Measurements from ENCODE around the gene ABCA2.

DNA sequence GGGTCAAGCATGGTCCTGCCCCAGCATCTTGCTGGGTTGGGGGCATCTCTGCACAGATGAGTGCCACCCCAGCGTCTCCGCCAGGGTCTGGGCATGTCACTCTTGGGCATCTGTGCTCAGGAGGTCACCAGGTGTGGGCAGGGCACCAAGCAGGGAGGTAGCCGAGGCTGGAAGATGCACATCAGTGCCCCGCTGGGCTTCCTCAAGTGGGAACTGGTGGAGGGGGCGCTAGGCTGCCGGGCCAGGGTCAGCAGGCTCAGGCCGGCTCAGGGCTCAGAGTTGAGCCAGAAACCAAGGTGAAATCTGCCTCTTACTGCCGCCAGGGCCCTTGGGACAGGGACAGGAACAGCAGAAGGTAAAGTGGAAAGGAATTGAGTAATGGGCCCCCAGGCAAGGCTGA, 7.9 kb upstream of the ABCA2 start:
- TF ChIP-seq, protein P1, sequence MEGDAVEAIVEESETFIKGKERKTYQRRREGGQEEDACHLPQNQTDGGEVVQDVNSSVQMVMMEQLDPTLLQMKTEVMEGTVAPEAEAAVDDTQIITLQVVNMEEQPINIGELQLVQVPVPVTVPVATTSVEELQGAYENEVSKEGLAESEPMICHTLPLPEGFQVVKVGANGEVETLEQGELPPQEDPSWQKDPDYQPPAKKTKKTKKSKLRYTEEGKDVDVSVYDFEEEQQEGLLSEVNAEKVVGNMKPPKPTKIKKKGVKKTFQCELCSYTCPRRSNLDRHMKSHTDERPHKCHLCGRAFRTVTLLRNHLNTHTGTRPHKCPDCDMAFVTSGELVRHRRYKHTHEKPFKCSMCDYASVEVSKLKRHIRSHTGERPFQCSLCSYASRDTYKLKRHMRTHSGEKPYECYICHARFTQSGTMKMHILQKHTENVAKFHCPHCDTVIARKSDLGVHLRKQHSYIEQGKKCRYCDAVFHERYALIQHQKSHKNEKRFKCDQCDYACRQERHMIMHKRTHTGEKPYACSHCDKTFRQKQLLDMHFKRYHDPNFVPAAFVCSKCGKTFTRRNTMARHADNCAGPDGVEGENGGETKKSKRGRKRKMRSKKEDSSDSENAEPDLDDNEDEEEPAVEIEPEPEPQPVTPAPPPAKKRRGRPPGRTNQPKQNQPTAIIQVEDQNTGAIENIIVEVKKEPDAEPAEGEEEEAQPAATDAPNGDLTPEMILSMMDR (conservative IDR thresholded peaks at IDR 0.05; ENCODE audit: low read length): no peak
- TF ChIP-seq EZH2phosphoT487 (IDR thresholded peaks at IDR 0.05; ENCODE audit: borderline replicate concordance): no peak
